HEK293 (cell line): ENCODE results near the gene PSAT1.

Experiments used
- CTCF ChIA-PET: fragments of 350-600 bp; formaldehyde crosslinking; extraction: SDS; loops from one replicate; lab custom pipeline; 2021; ENCODE audit warnings: antibody characterized with exemption; lab: Yijun Ruan, JAX
- POLR2A ChIA-PET: fragments of 300-600 bp; formaldehyde crosslinking; extraction: SDS; loops from one replicate; lab custom pipeline; 2020; ENCODE audit warnings: antibody characterized with exemption, inconsistent platforms; lab: Yijun Ruan, JAX
- H3K27ac ChIP-seq: fragments of 200-500 bp; sonication (Bioruptor generic); 2 replicates; pipeline ENCODE4 v1.5.1; 2014; ENCODE audit warnings: low read depth, low read length, control low read depth, inconsistent platforms; ENCODE audit errors: extremely low read depth
- H3K36me3 ChIP-seq, 2 experiments: fragments of 200-500 bp in 1 of 2; sonication (Bioruptor generic) in 1 of 2; 1 replicate in 1 of 2; 2 replicates in 1 of 2; pipeline ENCODE4 v1.5.1; 2014 to 2017; ENCODE audit warnings: inconsistent platforms in 2 of 2, low read length in 2 of 2; ENCODE audit not compliant: control insufficient read depth in 2 of 2, insufficient read depth in 1 of 2
- H3K4me1 ChIP-seq: fragments of 200-500 bp; sonication (Bioruptor generic); 2 replicates; pipeline ENCODE4 v1.5.1; 2014; ENCODE audit warnings: mild to moderate bottlenecking, low read length, inconsistent platforms; ENCODE audit not compliant: control insufficient read depth, insufficient read depth
- H3K4me3 ChIP-seq: 2 replicates; pipeline ENCODE4 v1.5.1; 2011; ENCODE audit warnings: low read depth, mild to moderate bottlenecking, control low read depth, low read length, moderate library complexity
- H3K9me3 ChIP-seq: fragments of 200-500 bp; sonication (Bioruptor generic); 2 replicates; pipeline ENCODE4 v1.5.1; 2014; ENCODE audit warnings: low read depth, low read length, inconsistent platforms; ENCODE audit not compliant: control insufficient read depth, insufficient read depth
- ATF2 ChIP-seq: fragments of 450-650 bp; formaldehyde crosslinking; IDR thresholded peaks from 2 replicates; pipeline ENCODE4 v1.5.1; 2016; ENCODE audit warnings: missing biosample characterization, missing genetic modification characterization, low read depth
- BCL6B ChIP-seq: fragments of 450-650 bp; formaldehyde crosslinking; IDR thresholded peaks from 2 replicates; pipeline ENCODE4 v1.5.1; 2017; ENCODE audit warnings: missing biosample characterization, missing genetic modification characterization
- MEIS1 ChIP-seq: sonication (generic); formaldehyde crosslinking; IDR thresholded peaks from 2 replicates; pipeline ENCODE4 v1.8.1; 2022; ENCODE audit warnings: missing genetic modification reagents, mild to moderate bottlenecking, borderline replicate concordance
- PRDM4 ChIP-seq: fragments of 450-650 bp; formaldehyde crosslinking; IDR thresholded peaks from 2 replicates; pipeline ENCODE4 v1.5.1; 2017; ENCODE audit warnings: missing biosample characterization, missing genetic modification characterization
- SALL2 ChIP-seq: fragments of 450-650 bp; formaldehyde crosslinking; IDR thresholded peaks from 2 replicates; pipeline ENCODE4 v1.5.0; 2017; ENCODE audit warnings: missing biosample characterization, mild to moderate bottlenecking, missing genetic modification characterization, borderline replicate concordance
- TSHZ1 ChIP-seq: fragments of 450-650 bp; formaldehyde crosslinking; IDR thresholded peaks from 2 replicates; pipeline ENCODE4 v1.5.1; 2016; ENCODE audit warnings: missing biosample characterization, missing genetic modification characterization, borderline replicate concordance
- ZBTB10 ChIP-seq: fragments of 450-650 bp; formaldehyde crosslinking; IDR thresholded peaks from 2 replicates; pipeline ENCODE4 v1.5.1; 2016; ENCODE audit warnings: missing biosample characterization, missing genetic modification characterization
- ZBTB26 ChIP-seq: fragments of 450-650 bp; formaldehyde crosslinking; optimal IDR thresholded peaks from 2 replicates; pipeline ENCODE3; 2016; ENCODE audit warnings: missing biosample characterization, mild to moderate bottlenecking, missing genetic modification characterization
- ZBTB6 ChIP-seq: fragments of 450-650 bp; formaldehyde crosslinking; IDR thresholded peaks from 2 replicates; pipeline ENCODE4 v1.5.1; 2017; ENCODE audit warnings: missing biosample characterization, missing genetic modification characterization
- ZNF133 ChIP-seq: fragments of 450-650 bp; formaldehyde crosslinking; IDR thresholded peaks from 2 replicates; pipeline ENCODE4 v1.5.1; 2016; ENCODE audit warnings: missing biosample characterization, missing genetic modification characterization
- ZNF140 ChIP-seq: fragments of 450-650 bp; formaldehyde crosslinking; IDR thresholded peaks from 2 replicates; pipeline ENCODE4 v1.5.1; 2016; ENCODE audit warnings: missing biosample characterization, missing genetic modification characterization
- ZNF324 ChIP-seq: fragments of 450-650 bp; formaldehyde crosslinking; IDR thresholded peaks from 2 replicates; pipeline ENCODE4 v1.5.1; 2016; ENCODE audit warnings: missing biosample characterization, missing genetic modification characterization
- ZNF404 ChIP-seq: fragments of 450-650 bp; formaldehyde crosslinking; IDR thresholded peaks from 2 replicates; pipeline ENCODE4 v1.5.1; 2017; ENCODE audit warnings: missing biosample characterization, missing genetic modification characterization
- ZNF416 ChIP-seq: fragments of 450-650 bp; formaldehyde crosslinking; IDR thresholded peaks from 2 replicates; pipeline ENCODE4 v1.5.1; 2016; ENCODE audit warnings: missing biosample characterization, missing genetic modification characterization
- ZNF670 ChIP-seq: fragments of 450-650 bp; formaldehyde crosslinking; IDR thresholded peaks from 2 replicates; pipeline ENCODE4 v1.5.1; 2016; ENCODE audit warnings: missing biosample characterization, missing genetic modification characterization, low read depth
- ZSCAN5A ChIP-seq: fragments of 450-650 bp; formaldehyde crosslinking; IDR thresholded peaks from 2 replicates; pipeline ENCODE4 v1.5.1; 2016; ENCODE audit warnings: missing biosample characterization, missing genetic modification characterization

PSAT1 gene

GRCh38 chr9:78324068-78324650 is 27.2 kb downstream of the PSAT1 start:
- H3K4me1 ChIP-seq, result no peaks in the 10 kb centered on the region
- no peak overlapping the region for H3K27ac ChIP-seq
- no peak overlapping the region for H3K4me3 ChIP-seq
- POLR2A ChIA-PET, result no interaction called here
- no peaks in the 10 kb centered on the region for H3K9me3 ChIP-seq
- TF ChIP-seq BCL6B (tag by site-specific recombination) (no peak), MEIS1 (no peak), ZBTB6 (tag by site-specific recombination) (no peak), ZNF404 (no peak), ZNF670 (tag by site-specific recombination) (no peak), ZBTB26 (tag by site-specific recombination) (no peak), ZBTB10 (tag by site-specific recombination) (no peak), ZSCAN5A (tag by site-specific recombination) (no peak)
- TF ChIP-seq, all 188 proteins: peak for 0
- H3K36me3 ChIP-seq, result peaks cover 13 to 68% of the 10 kb centered on the region in 2 experiments
- CTCF ChIA-PET, result interaction anchor here (0.5 kb wide), 1 partner anchor 1122 kb away, joined by 4 read pairs; no protein-coding TSS in a partner anchor

- POLR2A ChIA-PET, result no interaction called here
- Histone ChIP-seq H3K4me3 (no peak overlapping the region), H3K36me3 (peaks cover 12 to 65% of the 10 kb centered on the region in 2 experiments), H3K27ac (no peak overlapping the region)
- TF ChIP-seq ZNF140 (tag by site-specific recombination) (no peak), SALL2 (tag by site-specific recombination) (no peak), ZNF416 (tag by site-specific recombination) (no peak), ZNF133 (tag by site-specific recombination) (no peak), TSHZ1 (tag by site-specific recombination) (no peak), PRDM4 (no peak), ATF2 (no peak), ZNF324 (tag by site-specific recombination) (no peak), ZNF404 (no peak)
- TF ChIP-seq, all 188 proteins: peak for 0
- no peaks in the 10 kb centered on the region for H3K4me1 ChIP-seq
- CTCF ChIA-PET, result interaction anchor here (0.6 to 0.9 kb wide), 2 partner anchors 45 to 278 kb away, joined by 3 to 4 read pairs; no protein-coding TSS in a partner anchor
- no peaks in the 10 kb centered on the region for H3K9me3 ChIP-seq
Observed at GRCh38 chr9:78324682-78325081, 27.8 kb downstream of the PSAT1 start.
